GM12878 (cell line): ENCODE results near the gene MSI2. TPM values are rescaled to one million over a fixed set of nuclear protein-coding genes. Genes with fewer than 3 reads are reported as not detected.

Source experiments
- ATAC-seq: fragments of 200-7000 bp; cut with Tn5 transposase; 3 replicates; pipeline ENCODE4 v1.9.1; 2020; ENCODE audit warnings: mild to moderate bottlenecking, moderate library complexity
- BruUV-seq: library from RNA; stranded (reverse); fragments of 400-500 nt; replicated peaks from 2 replicates; lab custom pipeline; 2021; lab: Mats Ljungman, UMichigan
- CTCF ChIA-PET: fragments of 300-600 bp; sonication (Branson Sonifier 250); formaldehyde crosslinking; extraction: SDS; loops from one replicate; lab custom pipeline; 2021; ENCODE audit warnings: inconsistent platforms; lab: Yijun Ruan, JAX
- POLR2A ChIA-PET: fragments of 350-600 bp; formaldehyde crosslinking; extraction: SDS; loops from one replicate; lab custom pipeline; 2021; ENCODE audit warnings: inconsistent platforms; lab: Charles Lee
- RAD21 ChIA-PET: fragments of 300-600 bp; sonication (Branson Sonifier 250); formaldehyde crosslinking; loops from one replicate; lab custom pipeline; 2023; ENCODE audit warnings: antibody characterized with exemption; ENCODE audit not compliant: unreplicated experiment; lab: Charles Lee
- SMC1A ChIA-PET: fragments of 300-600 bp; sonication (Branson Sonifier 250); formaldehyde crosslinking; loops from one replicate; lab custom pipeline; 2023; ENCODE audit not compliant: unreplicated experiment, uncharacterized antibody; lab: Charles Lee
- DNase-seq: peaks from one replicate; pipeline ENCODE4 v3.0.0-alpha.2; 2011; ENCODE audit warnings: low read depth, low spot score
- FAIRE-seq: peaks from 3 replicates; lab custom pipeline; 2011; peaks lifted over from hg19 to GRCh38; lab: Jason Lieb, UNC
- H2AFZ ChIP-seq: 2 replicates; pipeline ENCODE4 v1.6.0; 2011; ENCODE audit warnings: low read depth, low read length, control low read depth; ENCODE audit not compliant: control insufficient read depth
- H3K27ac ChIP-seq: 2 replicates; pipeline ENCODE4 v1.5.1; 2011; ENCODE audit warnings: control low read depth; ENCODE audit not compliant: control insufficient read depth, insufficient read depth
- H3K27me3 ChIP-seq, 2 experiments: replicated peaks in 1 of 2; 2 replicates each; pipeline versions ENCODE4 v1.6.0 to v1.6.1; 2011; ENCODE audit warnings: low read length in 1 of 2; ENCODE audit not compliant: control insufficient read depth in 2 of 2, insufficient read depth in 2 of 2
- H3K36me3 ChIP-seq, 2 experiments: 2 replicates each; pipeline ENCODE4 v1.5.1; 2011; ENCODE audit warnings: low read length in 1 of 2; ENCODE audit not compliant: control insufficient read depth in 2 of 2, insufficient read depth in 2 of 2
- H3K4me1 ChIP-seq: 2 replicates; pipeline ENCODE4 v1.6.1; 2011; ENCODE audit warnings: mild to moderate bottlenecking, low read length, moderate library complexity, mixed read lengths; ENCODE audit not compliant: control insufficient read depth, insufficient read depth
- H3K4me2 ChIP-seq: 2 replicates; pipeline ENCODE4 v1.6.0; 2011; ENCODE audit warnings: control low read depth; ENCODE audit not compliant: control insufficient read depth, insufficient read depth
- H3K4me3 ChIP-seq: fragments of 200-600 bp; sonication (generic); 2 replicates; pipeline ENCODE4 v1.5.1; 2016
- H3K79me2 ChIP-seq: 2 replicates; pipeline ENCODE4 v1.6.0; 2011; ENCODE audit warnings: low read length; ENCODE audit not compliant: control insufficient read depth, insufficient read depth
- H3K9ac ChIP-seq: 2 replicates; pipeline ENCODE4 v1.8.0; 2011; ENCODE audit warnings: low read length, control low read depth, mixed read lengths; ENCODE audit not compliant: control insufficient read depth, insufficient read depth
- H3K9me3 ChIP-seq: replicated peaks from 3 replicates; pipeline ENCODE4 v1.5.1; 2011; ENCODE audit warnings: mild to moderate bottlenecking, low read length; ENCODE audit not compliant: control insufficient read depth, insufficient read depth
- H4K20me1 ChIP-seq: 2 replicates; pipeline ENCODE4 v1.6.0; 2011; ENCODE audit not compliant: control insufficient read depth, insufficient read depth
- DPF2 ChIP-seq: fragments of 450-650 bp; IDR thresholded peaks from 2 replicates; pipeline ENCODE4 v1.6.1; 2017; ENCODE audit warnings: mild to moderate bottlenecking
- ESRRA ChIP-seq: IDR thresholded peaks from 2 replicates; pipeline ENCODE4 v1.6.1; 2012; ENCODE audit warnings: mild to moderate bottlenecking, low read length, improper control_type of control experiment
- IKZF2 ChIP-seq, 2 experiments: fragments of 450-650 bp; IDR thresholded peaks; 2 replicates each; pipeline ENCODE4 v1.6.1; 2017; ENCODE audit warnings: mild to moderate bottlenecking in 2 of 2, moderate library complexity in 2 of 2
- NR2C1 ChIP-seq: fragments of 450-650 bp; IDR thresholded peaks from 2 replicates; pipeline ENCODE4 v1.6.1; 2017; ENCODE audit warnings: antibody characterized with exemption, mild to moderate bottlenecking, moderate library complexity
- RB1 ChIP-seq: fragments of 450-650 bp; formaldehyde crosslinking; IDR thresholded peaks from 2 replicates; pipeline ENCODE4 v1.6.1; 2017; ENCODE audit warnings: mild to moderate bottlenecking, borderline replicate concordance
- TARDBP ChIP-seq: IDR thresholded peaks from 2 replicates; pipeline ENCODE4 v1.6.1; 2016; ENCODE audit warnings: borderline replicate concordance
- TCF7 ChIP-seq: IDR thresholded peaks from 2 replicates; pipeline ENCODE4 v1.6.1; 2014; ENCODE audit warnings: antibody characterized with exemption, borderline replicate concordance
- YBX1 ChIP-seq: fragments of 450-650 bp; IDR thresholded peaks from 2 replicates; pipeline ENCODE4 v1.6.1; 2016; ENCODE audit warnings: antibody characterized with exemption
- ZNF207 ChIP-seq: fragments of 450-650 bp; IDR thresholded peaks from 2 replicates; pipeline ENCODE4 v1.6.1; 2014; ENCODE audit warnings: antibody characterized with exemption, mild to moderate bottlenecking, borderline replicate concordance
- WGBS: methylation state at CpG from one replicate; pipeline ENCODE4 v1.1.6; 2016; ENCODE audit warnings: low lambda C conversion rate; ENCODE audit not compliant: insufficient replicate concordance, insufficient coverage; ENCODE audit errors: missing lambda C conversion rate; 5-methylcytosine and 5-hydroxymethylcytosine counted together
- in situ Hi-C: fragments of 300-500 bp; cut with MboI; formaldehyde crosslinking; loops from 9 replicates; pipeline ENCODE4 v1.14.3; 2018; ENCODE audit warnings: mixed read lengths
- intact Hi-C: fragments of 100-400 bp; cut with micrococcal nuclease; formaldehyde crosslinking; loops from one replicate; pipeline ENCODE4 v1.14.2; 2022; ENCODE audit not compliant: unreplicated experiment
- polyA plus RNA-seq, 11 experiments: library from polyadenylated mRNA; depleted of rRNA in 4 of 11; unstranded in 6 of 11; stranded (reverse) in 5 of 11; fragments of >200 nt; fragmentation: Nextera tagmentation in 4 of 11; fragmentation: Illumina TruSeq in 1 of 11; extraction: Ambion mirVana in 4 of 11; extraction: Trizol in 1 of 11; gene quantifications; 1 replicate in 1 of 11; 2 replicates in 10 of 11; pipeline versions ENCODE4 v1.2.1 to v1.2.3, GENCODE V29; 2011 to 2016; ENCODE audit warnings: inconsistent platforms in 2 of 11, missing spikeins in 2 of 11, low read depth in 1 of 11
- total RNA-seq, 4 experiments: library from RNA; depleted of rRNA in 3 of 4; stranded (reverse); fragments of >200 nt in 3 of 4; fragmentation: Illumina TruSeq in 1 of 4; extraction: Trizol in 1 of 4; gene quantifications; 2 replicates each; pipeline versions ENCODE4 v1.2.1 to v1.2.3, GENCODE V29; 2013 to 2021
- TF ChIP-seq, protein P1 (sequence below): IDR thresholded peaks from 2 replicates; pipeline ENCODE4 v1.6.1; 2012; ENCODE audit warnings: mild to moderate bottlenecking, low read depth, low read length

MSI2 gene
- total and polyA plus RNA-seq, 10 of the 15 experiments (the other 5 are each of a cell fraction or from before 2014, with no cell fraction given) = 6.1 to 76.1 (median 42.0) TPM

DNA sequence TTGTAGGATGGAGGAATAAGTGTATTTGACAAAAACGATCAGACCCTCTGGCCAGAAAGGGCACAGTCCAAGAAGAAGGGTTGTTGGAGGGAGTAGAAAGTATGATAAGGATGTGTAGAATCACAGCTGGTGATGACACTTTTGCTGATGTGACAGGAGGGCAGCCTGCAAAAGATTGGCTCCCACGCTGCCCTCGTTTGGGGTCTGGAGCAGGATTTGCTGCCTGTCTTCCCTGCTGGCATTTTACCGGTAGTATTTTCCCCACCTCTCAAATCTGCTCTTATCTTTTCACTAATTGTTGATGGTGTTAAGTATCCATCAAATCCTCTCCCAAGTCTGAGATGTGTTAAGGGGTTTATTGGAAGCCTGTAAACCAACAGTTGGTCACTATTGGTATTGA, 280.0 kb downstream of the MSI2 start:
- ATAC-seq = no peak

DNA sequence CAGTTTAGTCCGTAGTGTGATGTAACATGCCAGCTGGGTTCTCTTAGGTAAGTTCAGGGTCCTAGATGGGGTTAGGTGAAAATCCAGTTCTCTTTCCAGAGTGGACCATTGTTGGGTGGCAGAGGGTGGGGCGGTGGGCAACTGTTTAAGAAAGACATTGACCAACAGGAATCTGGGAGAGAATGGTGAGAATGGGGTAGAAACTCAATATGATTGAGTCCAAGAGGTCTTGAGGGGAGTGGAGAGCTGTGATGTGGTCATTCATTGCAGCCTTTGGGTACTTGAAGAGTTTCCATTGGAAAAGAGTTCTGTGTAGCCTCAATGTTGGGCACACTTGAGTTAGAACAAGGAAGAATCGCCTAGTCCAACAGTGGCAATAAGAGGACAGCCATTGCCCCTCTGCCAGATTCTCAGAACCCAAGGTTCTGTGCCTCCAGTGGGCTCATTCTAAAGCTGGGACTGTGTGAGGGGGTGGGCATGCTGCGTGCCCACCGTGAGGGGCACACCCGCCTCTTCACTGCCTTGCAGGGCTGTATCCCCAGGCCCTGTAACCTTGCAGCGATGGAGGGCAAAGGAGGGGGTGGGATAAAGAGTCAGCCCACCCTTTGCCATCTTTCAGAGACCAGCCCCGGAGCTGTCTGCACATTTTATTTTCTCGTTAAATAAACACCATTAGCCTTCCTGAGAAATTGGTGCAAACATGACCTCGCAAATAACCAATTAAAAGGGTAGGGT, 280.6 kb downstream of the MSI2 start:
- DNase-seq (no peak), FAIRE-seq (no peak), ATAC-seq (no peak)
- SMC1A ChIA-PET = interaction anchor here (0.7 to 6.5 kb wide), 8 partner anchors 10 to 293 kb away, joined by 3 to 34 read pairs (median 5); no protein-coding TSS in a partner anchor
- BruUV-seq = no TSS peak
- no peak overlapping the region for H3K4me3 ChIP-seq
- no peaks in the 10 kb centered on the region for H4K20me1 ChIP-seq
- in situ Hi-C loops = no loop called here
- no peak overlapping the region; the same call in 1 of the 2 replicates for H2AFZ ChIP-seq
- WGBS = 83% methylated on average over 10 of the region's 10 CpGs
- intact Hi-C loops = no loop called here
- POLR2A ChIA-PET = interaction anchor here (1.4 kb wide), 1 partner anchor 11 kb away, joined by 6 read pairs; no protein-coding TSS in a partner anchor
- H3K79me2 ChIP-seq = no peaks in the 10 kb centered on the region; the same call in none of the 2 replicates
- RAD21 ChIA-PET = interaction anchor here (0.6 to 1.3 kb wide), 4 partner anchors 11 to 200 kb away, joined by 3 read pairs; no protein-coding TSS in a partner anchor
- H3K9me3 ChIP-seq = no peaks in the 10 kb centered on the region
- CTCF ChIA-PET = interaction anchor here (1.1 to 2.9 kb wide), 4 partner anchors 9 to 293 kb away, joined by 3 to 17 read pairs (median 5); no protein-coding TSS in a partner anchor
- peaks cover 0 to 17% of the 10 kb centered on the region in 2 experiments for H3K36me3 ChIP-seq
- H3K9ac ChIP-seq = 0 out of 2 replicates have a peak overlapping the region, but pooled peaks have one; percentile 54
- H3K27me3 ChIP-seq = no peaks in the 10 kb centered on the region
- H3K27ac ChIP-seq = peak overlapping the region; percentile 68
- H3K4me2 ChIP-seq = peak overlapping the region; percentile 71; the same call in 1 of the 2 replicates
- H3K4me1 ChIP-seq = peaks cover 52% of the 10 kb centered on the region
- no peak for TF ChIP-seq RB1
- TF ChIP-seq, protein P1, sequence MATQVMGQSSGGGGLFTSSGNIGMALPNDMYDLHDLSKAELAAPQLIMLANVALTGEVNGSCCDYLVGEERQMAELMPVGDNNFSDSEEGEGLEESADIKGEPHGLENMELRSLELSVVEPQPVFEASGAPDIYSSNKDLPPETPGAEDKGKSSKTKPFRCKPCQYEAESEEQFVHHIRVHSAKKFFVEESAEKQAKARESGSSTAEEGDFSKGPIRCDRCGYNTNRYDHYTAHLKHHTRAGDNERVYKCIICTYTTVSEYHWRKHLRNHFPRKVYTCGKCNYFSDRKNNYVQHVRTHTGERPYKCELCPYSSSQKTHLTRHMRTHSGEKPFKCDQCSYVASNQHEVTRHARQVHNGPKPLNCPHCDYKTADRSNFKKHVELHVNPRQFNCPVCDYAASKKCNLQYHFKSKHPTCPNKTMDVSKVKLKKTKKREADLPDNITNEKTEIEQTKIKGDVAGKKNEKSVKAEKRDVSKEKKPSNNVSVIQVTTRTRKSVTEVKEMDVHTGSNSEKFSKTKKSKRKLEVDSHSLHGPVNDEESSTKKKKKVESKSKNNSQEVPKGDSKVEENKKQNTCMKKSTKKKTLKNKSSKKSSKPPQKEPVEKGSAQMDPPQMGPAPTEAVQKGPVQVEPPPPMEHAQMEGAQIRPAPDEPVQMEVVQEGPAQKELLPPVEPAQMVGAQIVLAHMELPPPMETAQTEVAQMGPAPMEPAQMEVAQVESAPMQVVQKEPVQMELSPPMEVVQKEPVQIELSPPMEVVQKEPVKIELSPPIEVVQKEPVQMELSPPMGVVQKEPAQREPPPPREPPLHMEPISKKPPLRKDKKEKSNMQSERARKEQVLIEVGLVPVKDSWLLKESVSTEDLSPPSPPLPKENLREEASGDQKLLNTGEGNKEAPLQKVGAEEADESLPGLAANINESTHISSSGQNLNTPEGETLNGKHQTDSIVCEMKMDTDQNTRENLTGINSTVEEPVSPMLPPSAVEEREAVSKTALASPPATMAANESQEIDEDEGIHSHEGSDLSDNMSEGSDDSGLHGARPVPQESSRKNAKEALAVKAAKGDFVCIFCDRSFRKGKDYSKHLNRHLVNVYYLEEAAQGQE = no peak
- no peak for TF ChIP-seq TCF7
- no peak for TF ChIP-seq ESRRA
- no peak for TF ChIP-seq TARDBP
- TF ChIP-seq YBX1 = no peak
- TF ChIP-seq IKZF2 (IDR thresholded peaks at IDR 0.05) = no peak
- no peak for TF ChIP-seq ZNF207
- TF ChIP-seq NR2C1 = no peak

More for the DNA sequence above, 280.0 kb downstream of the MSI2 start:
- 78% methylated on average over 4 of the region's 4 CpGs for WGBS
- ChIA-PET CTCF (interaction anchor here (1.3 to 2.9 kb wide), 2 partner anchors 8 to 16 kb away, joined by 3 to 17 read pairs; no protein-coding TSS in a partner anchor), RAD21 (interaction anchor here (1.0 to 1.1 kb wide), 2 partner anchors 136 to 293 kb away, joined by 3 read pairs; no protein-coding TSS in a partner anchor), POLR2A (interaction anchor here (1.4 kb wide), 1 partner anchor 12 kb away, joined by 6 read pairs; no protein-coding TSS in a partner anchor), SMC1A (interaction anchor here (0.7 to 6.5 kb wide), 4 partner anchors 10 to 292 kb away, joined by 3 to 34 read pairs (median 4); no protein-coding TSS in a partner anchor)
- H3K27ac ChIP-seq = no peak overlapping the region
- no peak for DNase-seq
- H3K79me2 ChIP-seq = no peaks in the 10 kb centered on the region; the same call in none of the 2 replicates
- in situ Hi-C loops (no loop called here), intact Hi-C loops (no loop called here)
- no peak overlapping the region for H2AFZ ChIP-seq
- no peaks in the 10 kb centered on the region for H3K27me3 ChIP-seq
- no peak overlapping the region for H3K4me2 ChIP-seq
- TF ChIP-seq DPF2 (no peak), TCF7 (no peak), TARDBP (no peak)
- H3K9me3 ChIP-seq = no peaks in the 10 kb centered on the region
- no peak for FAIRE-seq
- no peak overlapping the region for H3K4me3 ChIP-seq
- H3K9ac ChIP-seq = no peak overlapping the region
- BruUV-seq = no TSS peak
- H3K4me1 ChIP-seq = peaks cover 52% of the 10 kb centered on the region
- H3K36me3 ChIP-seq = peaks cover 0 to 20% of the 10 kb centered on the region in 2 experiments
- no peaks in the 10 kb centered on the region for H4K20me1 ChIP-seq
